H1 (cell line): ENCODE measurements around the gene RNF144A. TPM values are rescaled to one million over a fixed set of nuclear protein-coding genes. Genes with fewer than 3 reads are reported as not detected.

Experiments used
- CTCF ChIA-PET: fragments of 300-600 bp; sonication (Branson Sonifier 250); formaldehyde crosslinking; loops from one replicate; lab custom pipeline; 2021; ENCODE audit not compliant: partially characterized antibody; lab: Charles Lee
- POLR2A ChIA-PET: fragments of 300-600 bp; sonication (Branson Sonifier 250); formaldehyde crosslinking; loops from one replicate; lab custom pipeline; 2021; ENCODE audit warnings: inconsistent platforms; ENCODE audit not compliant: partially characterized antibody; lab: Charles Lee
- DNase-seq, 2 experiments: peaks; one replicate each; pipeline versions ENCODE4 v3.0.0 to v3.0.0-alpha.2; 2010 to 2022; ENCODE audit warnings: low spot score in 2 of 2, low read depth in 1 of 2, mixed read lengths in 1 of 2
- FAIRE-seq: peaks from 2 replicates; lab custom pipeline; 2011; peaks lifted over from hg19 to GRCh38; lab: Jason Lieb, UNC
- H2AFZ ChIP-seq: 2 replicates; pipeline ENCODE4 v1.8.1; 2012; ENCODE audit warnings: low read length, inconsistent platforms
- H2AK5ac ChIP-seq: 2 replicates; pipeline ENCODE4 v1.6.1; 2013; ENCODE audit warnings: low read depth, low read length
- H2BK120ac ChIP-seq: replicated peaks from 2 replicates; pipeline ENCODE3; 2013; ENCODE audit warnings: low read depth, low read length, inconsistent platforms
- H2BK12ac ChIP-seq: 2 replicates; pipeline ENCODE4 v1.6.1; 2013; ENCODE audit warnings: low read depth, low read length
- H2BK15ac ChIP-seq: 2 replicates; pipeline ENCODE4 v1.6.1; 2013; ENCODE audit warnings: low read length
- H2BK20ac ChIP-seq: 2 replicates; pipeline ENCODE4 v1.6.1; 2013; ENCODE audit warnings: low read length
- H2BK5ac ChIP-seq: 2 replicates; pipeline ENCODE4 v1.6.1; 2013; ENCODE audit warnings: low read depth, low read length
- H3K14ac ChIP-seq: 2 replicates; pipeline ENCODE4 v1.6.1; 2013; ENCODE audit warnings: inconsistent platforms; ENCODE audit not compliant: insufficient read length
- H3K18ac ChIP-seq: 2 replicates; pipeline ENCODE4 v1.6.1; 2013; ENCODE audit warnings: low read length; ENCODE audit errors: extremely low read depth
- H3K23ac ChIP-seq: 2 replicates; pipeline ENCODE4 v1.6.1; 2013; ENCODE audit warnings: inconsistent platforms; ENCODE audit not compliant: insufficient read length
- H3K23me2 ChIP-seq: 2 replicates; pipeline ENCODE4 v1.6.1; 2013; ENCODE audit warnings: low read depth, low read length
- H3K27ac ChIP-seq: 2 replicates; pipeline ENCODE4 v1.6.1; 2011; ENCODE audit warnings: low read depth, low read length, inconsistent platforms
- H3K27me3 ChIP-seq, 4 experiments: replicated peaks in 1 of 4; 1 replicate in 1 of 4; 2 replicates in 3 of 4; pipeline versions ENCODE4 v1.6.1 to v1.8.1; 2011 to 2013; ENCODE audit warnings: low read length in 3 of 4, mild to moderate bottlenecking in 3 of 4, inconsistent platforms in 2 of 4, mixed read lengths in 2 of 4, moderate library complexity in 1 of 4; ENCODE audit not compliant: control insufficient read depth in 3 of 4, insufficient read depth in 3 of 4; ENCODE audit errors: extremely low read depth in 1 of 4
- H3K36me3 ChIP-seq, 4 experiments: 2 replicates each; pipeline versions ENCODE4 v1.6.1 to v1.8.1; 2011 to 2013; ENCODE audit warnings: mild to moderate bottlenecking in 4 of 4, low read length in 3 of 4, moderate library complexity in 2 of 4, control low read depth in 1 of 4, inconsistent platforms in 1 of 4; ENCODE audit not compliant: insufficient read depth in 4 of 4, control insufficient read depth in 2 of 4
- H3K4ac ChIP-seq: replicated peaks from 2 replicates; pipeline ENCODE3; 2013; ENCODE audit warnings: low read length, low read depth, mixed read lengths, inconsistent platforms; ENCODE audit not compliant: insufficient read length
- H3K4me1 ChIP-seq, 4 experiments: replicated peaks in 1 of 4; 1 replicate in 1 of 4; 2 replicates in 3 of 4; pipeline versions ENCODE4 v1.6.1 to v1.8.1; 2011 to 2013; ENCODE audit warnings: low read length in 3 of 4, inconsistent platforms in 2 of 4, mixed read lengths in 1 of 4; ENCODE audit not compliant: insufficient read depth in 4 of 4, control insufficient read depth in 3 of 4
- H3K4me2 ChIP-seq, 2 experiments: 2 replicates each; pipeline versions ENCODE4 v1.6.1 to v1.8.1; 2011 to 2013; ENCODE audit warnings: low read depth in 2 of 2, low read length in 2 of 2, control low read depth in 1 of 2, inconsistent platforms in 1 of 2, mild to moderate bottlenecking in 1 of 2; ENCODE audit not compliant: insufficient read depth in 1 of 2
- H3K4me3 ChIP-seq, 4 experiments: fragments of 200-600, 300-600 bp in 1 of 4; sonication (generic), shearing (Covaris generic), sonication (Bioruptor Twin) in 1 of 4; 2 replicates each; pipeline versions ENCODE4 v1.5.1 to v1.8.1; 2011 to 2016; ENCODE audit warnings: low read length in 4 of 4, low read depth in 3 of 4, control low read depth in 2 of 4, inconsistent platforms in 2 of 4, mild to moderate bottlenecking in 2 of 4, mixed read lengths in 1 of 4, moderate library complexity in 1 of 4; ENCODE audit not compliant: insufficient read depth in 2 of 4; ENCODE audit errors: extremely low read depth in 1 of 4
- H3K56ac ChIP-seq: replicated peaks from 2 replicates; pipeline ENCODE3; 2013; ENCODE audit warnings: low read depth, mild to moderate bottlenecking, mixed read lengths, low read length, inconsistent platforms; ENCODE audit not compliant: insufficient read length
- H3K79me1 ChIP-seq: 2 replicates; pipeline ENCODE4 v1.6.1; 2013; ENCODE audit warnings: low read depth, low read length, control low read depth
- H3K79me2 ChIP-seq, 2 experiments: 2 replicates each; pipeline versions ENCODE4 v1.6.1 to v1.8.1; 2012 to 2013; ENCODE audit warnings: low read length in 2 of 2, mild to moderate bottlenecking in 2 of 2, inconsistent platforms in 1 of 2; ENCODE audit not compliant: insufficient read depth in 2 of 2, control insufficient read depth in 1 of 2
- H3K9ac ChIP-seq, 4 experiments: replicated peaks in 1 of 4; 1 replicate in 1 of 4; 2 replicates in 3 of 4; pipeline versions ENCODE4 v1.6.1 to v1.8.1; 2011 to 2013; ENCODE audit warnings: low read depth in 3 of 4, low read length in 3 of 4, control low read depth in 2 of 4, mild to moderate bottlenecking in 2 of 4, moderate library complexity in 2 of 4, inconsistent platforms in 1 of 4; ENCODE audit errors: extremely low read depth in 1 of 4
- H3K9me3 ChIP-seq, 2 experiments: 2 replicates each; pipeline versions ENCODE4 v1.6.1 to v1.8.1; 2012 to 2013; ENCODE audit warnings: mild to moderate bottlenecking in 2 of 2, moderate library complexity in 2 of 2, control low read depth in 1 of 2, inconsistent platforms in 1 of 2, low read depth in 1 of 2, low read length in 1 of 2, mixed read lengths in 1 of 2; ENCODE audit not compliant: insufficient read depth in 2 of 2
- H4K20me1 ChIP-seq, 2 experiments: replicated peaks in 1 of 2; 2 replicates each; pipeline versions ENCODE3 to v1.8.1; 2011 to 2013; ENCODE audit warnings: inconsistent platforms in 2 of 2, low read length in 2 of 2, mild to moderate bottlenecking in 1 of 2; ENCODE audit not compliant: insufficient read depth in 2 of 2, control insufficient read depth in 1 of 2
- H4K5ac ChIP-seq: 2 replicates; pipeline ENCODE4 v1.6.1; 2013; ENCODE audit warnings: low read length, low read depth, mixed read lengths, inconsistent platforms; ENCODE audit not compliant: insufficient read length
- H4K8ac ChIP-seq: 2 replicates; pipeline ENCODE4 v1.8.0; 2013; ENCODE audit warnings: mild to moderate bottlenecking, moderate library complexity, low read length, inconsistent platforms; ENCODE audit not compliant: insufficient read depth; ENCODE audit errors: extremely low read depth
- H4K91ac ChIP-seq: replicated peaks from 2 replicates; pipeline ENCODE3; 2013; ENCODE audit warnings: low read length, mixed read lengths, inconsistent platforms; ENCODE audit not compliant: insufficient read length
- ASH2L ChIP-seq: fragments of 200-600, 300-600 bp; sonication (generic); IDR thresholded peaks from one replicate; pipeline ENCODE4 v1.7.1; 2017; ENCODE audit warnings: low read length
- BACH1 ChIP-seq: IDR thresholded peaks from 2 replicates; pipeline ENCODE4 v1.6.1; 2012; ENCODE audit warnings: low read length, improper control_type of control experiment
- CBX5 ChIP-seq: fragments of 300-800, 300-1000 bp; sonication (generic); IDR thresholded peaks from 2 replicates; pipeline ENCODE4 v1.7.1; 2016; ENCODE audit warnings: antibody characterized with exemption, low read length, low read depth
- CBX8 ChIP-seq: fragments of 300-800, 300-1000 bp; sonication (generic); IDR thresholded peaks from 2 replicates; pipeline ENCODE4 v1.7.1; 2016; ENCODE audit warnings: low read depth, low read length, borderline replicate concordance
- KDM5A ChIP-seq: fragments of 200-600 bp; IDR thresholded peaks from 2 replicates; pipeline ENCODE4 v1.7.1; 2012; ENCODE audit warnings: mild to moderate bottlenecking, low read length, inconsistent platforms, mixed read lengths
- RXRA ChIP-seq: IDR thresholded peaks from 2 replicates; pipeline ENCODE4 v1.6.1; 2011; ENCODE audit warnings: low read depth, mild to moderate bottlenecking, low read length, moderate library complexity; ENCODE audit not compliant: insufficient read depth
- SAP30 ChIP-seq: fragments of 300-600 bp; sonication (generic); IDR thresholded peaks from 2 replicates; pipeline ENCODE4 v1.7.1; 2012; ENCODE audit warnings: low read length, moderate library complexity, mild to moderate bottlenecking, inconsistent platforms; ENCODE audit not compliant: insufficient read depth, insufficient replicate concordance
- SP1 ChIP-seq: IDR thresholded peaks from 2 replicates; pipeline ENCODE4 v1.6.1; 2011; ENCODE audit warnings: low read depth, low read length
- YY1 ChIP-seq: IDR thresholded peaks from 2 replicates; pipeline ENCODE4 v1.6.1; 2011; ENCODE audit warnings: low read depth, mild to moderate bottlenecking, low read length
- WGBS, 2 experiments: shearing (Covaris generic) in 1 of 2; methylation state at CpG; one replicate each; pipeline versions ENCODE4 v1.1.6 to v1.1.7; 2013 to 2015; ENCODE audit warnings: low lambda C conversion rate in 2 of 2, mixed read lengths in 2 of 2, inconsistent platforms in 1 of 2, low coverage in 1 of 2, missing lambda C conversion rate in 1 of 2; ENCODE audit not compliant: insufficient replicate concordance in 2 of 2, insufficient coverage in 1 of 2, insufficient read length in 1 of 2; ENCODE audit errors: extremely low coverage in 1 of 2, missing lambda C conversion rate in 1 of 2; 5-methylcytosine and 5-hydroxymethylcytosine counted together
- polyA plus RNA-seq, 7 experiments: library from polyadenylated mRNA; depleted of rRNA in 3 of 7; stranded (reverse) in 5 of 7; unstranded in 2 of 7; fragments of >200 nt in 5 of 7; fragments of 200-250 nt in 2 of 7; gene quantifications; 1 replicate in 5 of 7; 2 replicates in 1 of 7; 4 replicates in 1 of 7; pipeline versions ENCODE4 v1.2.1 to v1.2.3, GENCODE V29; 2011 to 2013; ENCODE audit warnings: missing spikeins in 2 of 7, mixed read lengths in 2 of 7
- total RNA-seq: library from RNA; stranded (reverse); fragmentation: NEBNext Ultra II Directional; extraction: Animal tissue kit (Norgen Biotek cat#: 25700); gene quantifications from 2 replicates; pipeline ENCODE4 v1.2.1, GENCODE V29; 2021

The RNF144A gene
- total and polyA plus RNA-seq, 2 of the 8 experiments (the other 6 are each of a cell fraction or from before 2014, with no cell fraction given): 14.0 to 15.0 TPM

DNA sequence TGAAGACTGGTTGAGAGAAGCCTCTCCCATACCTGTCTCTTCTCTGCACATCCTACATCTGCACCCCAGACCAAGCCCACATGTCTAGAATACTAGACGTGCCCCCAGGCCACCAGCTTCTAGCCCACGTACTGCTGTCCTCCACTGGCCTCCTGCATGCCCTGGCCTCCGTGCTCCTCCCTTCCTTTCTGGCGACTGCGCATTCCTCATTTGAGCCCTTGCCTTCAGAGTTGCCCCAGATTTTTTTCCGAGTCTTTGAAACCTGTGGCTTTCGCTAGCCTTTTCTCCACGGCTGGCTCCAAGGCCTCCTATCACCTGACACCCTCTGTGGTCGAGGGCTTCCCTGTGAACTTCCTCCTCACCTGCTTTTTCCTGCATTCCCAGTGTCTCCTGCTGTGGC is 11.2 kb downstream of the RNF144A start:
- Histone ChIP-seq H3K27me3 (no peaks in the 10 kb centered on the region), H4K91ac (no peak overlapping the region), H2BK120ac (no peak overlapping the region), H4K20me1 (peaks cover 3 to 7% of the 10 kb centered on the region in 2 experiments), H2AFZ (no peak overlapping the region), H2BK20ac (no peak overlapping the region), H2BK12ac (no peak overlapping the region), H3K27ac (no peak overlapping the region)
- no peak for FAIRE-seq
- 92% methylated on average over 9 of the region's 9 CpGs; no CpG with 5 or more reads in 1 of the 2 experiments for WGBS, 2 experiments
- TF ChIP-seq CBX8: no peak
- TF ChIP-seq SAP30: no peak
- TF ChIP-seq KDM5A: no peak
- TF ChIP-seq SP1: no peak
- TF ChIP-seq YY1: no peak
- no peak for TF ChIP-seq CBX5
- TF ChIP-seq ASH2L: no peak
- no peak for TF ChIP-seq BACH1
- no peak for TF ChIP-seq RXRA
- TF ChIP-seq, all 59 proteins: peak for 0
- Histone ChIP-seq H3K79me2 (peaks cover 0 to 17% of the 10 kb centered on the region in 2 experiments; a peak in 2 of 4 replicates), H3K9me3 (no peaks in the 10 kb centered on the region), H3K4me1 (peaks cover 0 to 5% (median 2%) of the 10 kb centered on the region in 4 experiments; a peak in 4 of 7 replicates), H3K79me1 (no peaks in the 10 kb centered on the region), H2BK5ac (no peak overlapping the region), H3K18ac (no peak overlapping the region), H3K4ac (no peak overlapping the region), H3K14ac (no peak overlapping the region), H2AK5ac (no peak overlapping the region), H4K8ac (no peak overlapping the region), H3K4me3 (no peak overlapping the region), H3K23ac (no peak overlapping the region), H3K56ac (no peak overlapping the region), H4K5ac (no peak overlapping the region), H2BK15ac (no peak overlapping the region), H3K36me3 (no peaks in the 10 kb centered on the region; a peak in 1 of 8 replicates), H3K9ac (no peak overlapping the region), H3K23me2 (no peaks in the 10 kb centered on the region), H3K4me2 (no peak overlapping the region)
- peak in 1 of 2 experiments; percentile 41 for DNase-seq
- ChIA-PET CTCF (interaction anchor here (1.5 to 1.9 kb wide), 2 partner anchors 12 to 85 kb away, joined by 4 to 6 read pairs; no protein-coding TSS in a partner anchor), POLR2A (interaction anchor here (1.3 to 1.9 kb wide), 2 partner anchors 10 to 13 kb away, joined by 4 to 7 read pairs; no protein-coding TSS in a partner anchor)
